ENCODE results near the gene PIGC.

GRCh38 chr1:172477741-172478140 lies 33.9 kb upstream of the PIGC start:
- no peak for TF ChIP-seq POLR2A (IDR thresholded peaks at IDR 0.05)
- TF ChIP-seq CTCF (IDR thresholded peaks at IDR 0.05 in 4 of 5, conservative IDR thresholded peaks at IDR 0.05 in 1 of 5): no peak
